MM.1S (cell line): ENCODE measurements around the gene SOD1.

Experiments
- CTCF ChIP-seq: fragments of 300-600 bp; sonication (generic); IDR thresholded peaks from 2 replicates; pipeline ENCODE4 v1.5.1; 2016; ENCODE audit warnings: antibody characterized with exemption, low read length, mixed read lengths
- EZH2phosphoT487 ChIP-seq: fragments of 300-600 bp; sonication (generic); IDR thresholded peaks from 2 replicates; pipeline ENCODE4 v1.6.1; 2018; ENCODE audit warnings: antibody characterized with exemption, low read length

GRCh38 chr21:31641416-31641922 is 18.0 kb upstream of the SOD1 start:
- TF ChIP-seq CTCF, result no peak
- no peak for TF ChIP-seq EZH2phosphoT487
